Esophagus squamous epithelium (tissue), 4 donors: ENCODE measurements around the gene CPA2.

Experiments
- CTCF ChIP-seq, 6 experiments: fragments of 450-650 bp in 4 of 6; fragments of 200-600 bp in 2 of 6; sonication (generic) in 2 of 6; IDR thresholded peaks; one replicate each; pipeline ENCODE4 v1.5.1; 2016 to 2019; ENCODE audit warnings: antibody characterized with exemption in 6 of 6, mild to moderate bottlenecking in 4 of 6, moderate library complexity in 4 of 6
- POLR2A ChIP-seq, 4 donors: fragments of 450-650 bp; IDR thresholded peaks; one replicate each; pipeline ENCODE4 v1.6.1; 2017; ENCODE audit warnings: antibody characterized with exemption in 4 of 4, mild to moderate bottlenecking in 4 of 4, moderate library complexity in 3 of 4

GRCh38 chr7:130278860-130279259, 12.2 kb downstream of the CPA2 start:
- TF ChIP-seq CTCF (IDR thresholded peaks at IDR 0.05) (no peak), POLR2A (IDR thresholded peaks at IDR 0.05) (no peak)
